Inferior parietal cortex (tissue), 1 donor: ENCODE data around the gene IL22RA2.

ENCODE experiments used
- DNase-seq: peaks from one replicate; pipeline ENCODE4 v3.0.0-alpha.2; 2016; ENCODE audit errors: extremely low spot score

IL22RA2 gene

DNA sequence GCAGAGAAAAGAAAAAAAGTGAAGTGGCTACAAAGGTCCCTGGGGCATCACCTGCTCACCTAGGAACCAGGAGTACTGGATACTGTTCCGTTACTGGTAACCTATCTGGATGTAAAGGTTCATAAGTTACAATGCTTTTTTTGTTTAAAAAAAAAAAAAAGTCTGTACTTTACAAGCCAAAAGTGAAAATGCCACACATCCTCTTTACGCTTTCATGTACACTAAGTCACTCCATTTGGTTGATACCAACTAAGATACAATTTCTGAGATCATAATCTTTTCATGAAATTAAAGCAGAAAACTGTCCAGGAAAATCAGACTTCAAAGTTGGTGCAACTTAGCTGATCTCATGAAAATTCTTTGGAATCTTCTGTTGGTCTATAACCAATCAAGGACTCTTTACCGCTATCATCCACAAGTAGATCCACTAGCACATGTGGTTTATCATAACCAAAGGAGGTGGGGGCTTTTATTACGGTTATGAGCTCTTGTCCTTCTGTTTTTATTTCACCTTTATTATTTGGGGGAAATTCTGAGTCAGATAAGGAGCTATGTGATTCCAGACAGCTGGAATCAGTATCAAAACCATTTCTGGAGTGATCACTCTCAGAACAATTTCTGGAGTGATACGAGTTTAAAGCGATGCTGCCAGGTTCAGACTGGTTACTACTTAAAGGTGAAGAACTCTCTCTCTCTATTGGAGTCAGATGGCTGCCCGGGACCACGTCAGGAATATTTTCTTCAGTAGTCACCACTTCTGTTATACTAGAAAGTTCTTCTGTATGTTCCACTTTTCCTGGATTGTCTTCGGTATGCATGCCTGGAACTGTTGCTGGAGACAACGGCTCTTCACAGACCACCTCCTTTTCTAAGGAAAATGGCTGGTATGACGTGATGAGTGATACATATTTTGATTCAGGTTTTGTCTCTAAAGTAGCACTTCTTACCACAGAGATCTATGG is 24.5 kb upstream of the IL22RA2 start:
- no peak for DNase-seq

DNA sequence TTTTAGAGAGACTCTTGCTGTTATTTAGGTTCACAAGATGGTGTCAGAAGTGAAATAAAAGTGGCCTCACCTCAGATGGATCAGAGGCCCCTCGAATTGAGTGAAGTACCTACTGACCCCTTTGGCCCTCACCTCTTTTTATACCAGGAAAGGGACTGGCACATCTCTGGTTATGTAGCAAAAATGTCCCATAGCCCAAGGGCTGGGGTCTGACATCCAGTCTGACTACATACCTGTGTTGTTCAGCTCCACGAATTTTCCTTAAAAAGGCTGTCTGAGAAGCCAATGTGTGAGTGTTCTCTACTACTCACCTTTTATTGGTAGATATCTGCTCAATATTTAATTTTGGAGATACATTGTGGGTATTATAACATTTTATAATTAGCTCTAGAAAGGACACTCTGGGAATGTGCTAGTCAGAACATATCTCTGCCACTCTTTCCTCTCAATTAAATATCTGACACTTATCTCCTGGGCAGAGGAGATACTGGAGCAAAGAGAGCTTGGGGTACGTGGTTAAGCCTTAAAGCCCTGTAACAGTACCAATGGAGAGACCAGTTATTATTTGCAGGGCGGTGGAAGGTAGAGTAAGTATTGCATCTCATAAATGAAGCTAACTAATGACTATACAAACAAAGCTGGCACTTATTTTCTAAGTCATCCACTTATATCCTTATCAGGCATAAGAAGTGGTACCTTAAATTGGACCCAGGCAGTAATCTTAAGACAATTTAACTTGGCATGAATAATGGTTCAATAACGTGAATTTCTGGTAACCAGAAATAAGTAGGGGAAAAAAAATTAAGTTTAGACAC is 20.0 kb upstream of the IL22RA2 start:
- DNase-seq = no peak

DNA sequence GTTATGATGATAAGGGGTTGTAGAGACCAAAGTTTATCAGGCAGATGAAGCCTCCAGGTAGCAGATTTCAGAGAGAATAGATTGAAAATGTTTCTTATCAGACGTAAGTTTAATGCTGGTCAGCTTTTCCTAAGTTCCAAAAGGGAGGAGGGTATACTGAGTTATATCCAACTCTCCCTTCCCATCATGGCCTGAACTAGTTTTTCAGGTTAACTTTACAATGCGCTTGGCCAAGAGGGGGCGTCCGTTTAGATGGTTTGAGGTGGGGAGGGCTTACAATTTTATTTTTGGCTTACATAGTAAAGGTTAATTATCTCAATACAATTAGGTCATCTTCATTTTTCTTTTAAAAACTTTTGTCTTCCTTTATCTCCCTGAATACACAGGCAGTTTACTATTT is 19.4 kb upstream of the IL22RA2 start:
- DNase-seq = no peak

DNA sequence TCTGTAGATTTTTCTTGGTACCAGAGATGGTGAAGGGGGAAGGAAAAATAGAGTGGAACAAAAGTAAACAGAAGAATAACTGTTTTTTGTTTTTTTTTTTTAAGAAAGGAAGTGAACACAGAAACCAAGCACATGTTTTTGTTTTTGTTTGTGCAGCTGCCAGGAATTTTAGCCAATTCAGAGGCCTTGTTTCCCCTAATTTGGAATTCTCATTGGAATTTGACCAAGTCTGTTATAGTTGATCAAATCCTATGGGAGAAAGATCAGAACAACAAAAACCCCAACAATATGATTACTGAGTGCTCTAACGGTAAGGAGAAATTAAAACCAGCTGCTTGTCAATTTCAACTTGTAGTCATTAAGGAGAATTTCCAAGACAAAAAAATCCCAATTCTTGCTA is 18.2 kb upstream of the IL22RA2 start:
- no peak for DNase-seq

DNA sequence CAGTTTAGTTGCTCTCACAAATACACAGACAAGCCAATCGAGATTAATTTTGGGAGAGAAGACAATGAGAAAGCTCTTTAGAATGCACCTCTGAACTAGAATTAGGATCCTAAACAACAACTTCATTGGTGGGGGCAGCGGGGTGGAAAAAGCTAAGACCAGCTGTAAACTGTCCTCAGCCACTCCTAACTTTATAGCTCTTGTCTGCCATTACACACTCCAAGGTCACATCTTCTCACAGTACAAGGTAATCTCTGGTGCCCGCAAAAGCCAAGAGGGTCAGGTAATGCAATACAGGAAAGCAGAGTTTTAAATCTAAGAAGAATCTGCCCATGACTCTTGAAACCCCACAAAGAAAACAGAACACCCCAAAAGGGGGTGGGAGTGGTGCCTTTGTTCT is 17.8 kb upstream of the IL22RA2 start:
- DNase-seq = no peak

DNA sequence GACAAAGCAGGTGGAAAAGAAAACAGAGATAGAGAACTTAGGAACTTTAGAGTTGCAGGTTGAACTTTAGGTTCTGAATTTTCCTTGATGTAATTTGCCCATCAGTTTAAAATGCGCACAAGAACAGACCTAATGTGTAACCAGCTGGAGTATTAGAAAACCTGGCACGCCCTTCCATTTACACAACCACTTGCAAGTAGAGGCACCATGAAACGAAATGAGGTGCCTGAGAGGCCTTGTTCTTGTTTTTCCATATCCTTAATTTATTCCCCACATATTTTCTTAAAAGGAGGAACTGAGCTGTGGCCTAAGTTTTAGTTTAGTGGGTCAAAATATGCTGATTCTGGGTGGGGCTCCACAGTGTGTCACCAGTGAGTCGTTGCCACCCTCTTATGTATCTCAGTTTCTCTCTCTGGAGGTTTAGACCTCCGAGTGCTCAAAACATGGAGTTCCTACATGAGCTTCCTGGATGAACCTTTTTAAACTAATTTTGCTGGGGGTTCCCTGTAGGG is 17.2 kb upstream of the IL22RA2 start:
- DNase-seq = no peak

DNA sequence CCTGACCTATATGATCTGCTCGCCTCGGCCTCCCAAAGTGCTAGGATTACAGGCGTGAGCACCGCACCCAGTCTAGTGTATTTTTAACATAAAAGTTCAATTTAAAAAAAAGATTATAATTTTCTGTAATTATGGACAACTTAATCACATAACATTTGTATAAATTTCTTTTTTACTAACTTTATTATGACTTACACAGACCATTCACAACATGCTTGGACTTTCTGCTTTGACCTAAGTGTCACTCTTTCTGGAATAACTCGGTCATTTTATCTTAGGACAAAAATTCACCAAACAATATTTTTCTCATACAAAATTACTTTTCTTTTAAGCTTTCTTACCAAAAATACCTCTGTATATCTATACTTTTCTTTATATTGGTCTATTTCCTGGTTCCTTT is 15.4 kb upstream of the IL22RA2 start:
- no peak for DNase-seq

DNA sequence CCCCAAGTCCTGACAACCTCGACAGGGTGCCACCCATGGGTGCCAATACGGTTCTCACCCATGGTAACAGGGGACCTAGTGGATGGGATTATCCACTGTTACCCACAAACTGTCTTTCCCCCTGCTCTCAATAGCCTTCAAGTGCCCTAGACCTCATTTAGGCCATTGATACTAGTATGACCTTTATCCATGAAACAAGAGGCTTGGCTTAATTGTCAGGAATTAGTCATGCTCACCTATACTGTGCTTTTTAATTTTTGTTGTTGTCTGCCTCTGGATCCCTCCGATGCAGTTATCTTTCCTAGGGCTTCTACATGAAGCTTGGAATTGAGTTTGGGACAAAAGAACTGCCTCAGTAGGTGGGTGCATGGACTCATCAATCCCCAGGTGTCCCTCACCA is 11.8 kb upstream of the IL22RA2 start:
- DNase-seq = no peak

DNA sequence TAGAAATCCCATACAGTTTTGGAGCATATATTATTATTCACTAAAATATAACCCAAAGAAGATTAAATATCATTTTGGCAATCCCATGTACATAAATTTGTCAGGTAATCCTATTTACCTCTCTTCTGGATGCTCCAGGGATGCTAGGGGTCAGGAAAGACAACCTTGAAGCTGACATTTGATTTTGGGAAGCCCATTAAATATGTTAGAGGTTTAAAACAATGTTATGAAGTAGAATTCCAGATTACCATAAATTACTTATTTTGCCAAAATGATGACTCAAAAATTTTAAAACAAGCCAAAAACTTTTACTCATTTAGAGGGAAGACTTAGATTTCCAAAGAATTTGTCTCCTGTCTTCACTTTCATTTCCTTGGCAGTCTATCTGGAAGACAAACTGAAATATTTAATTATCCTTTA is 9.2 kb upstream of the IL22RA2 start:
- no peak for DNase-seq

DNA sequence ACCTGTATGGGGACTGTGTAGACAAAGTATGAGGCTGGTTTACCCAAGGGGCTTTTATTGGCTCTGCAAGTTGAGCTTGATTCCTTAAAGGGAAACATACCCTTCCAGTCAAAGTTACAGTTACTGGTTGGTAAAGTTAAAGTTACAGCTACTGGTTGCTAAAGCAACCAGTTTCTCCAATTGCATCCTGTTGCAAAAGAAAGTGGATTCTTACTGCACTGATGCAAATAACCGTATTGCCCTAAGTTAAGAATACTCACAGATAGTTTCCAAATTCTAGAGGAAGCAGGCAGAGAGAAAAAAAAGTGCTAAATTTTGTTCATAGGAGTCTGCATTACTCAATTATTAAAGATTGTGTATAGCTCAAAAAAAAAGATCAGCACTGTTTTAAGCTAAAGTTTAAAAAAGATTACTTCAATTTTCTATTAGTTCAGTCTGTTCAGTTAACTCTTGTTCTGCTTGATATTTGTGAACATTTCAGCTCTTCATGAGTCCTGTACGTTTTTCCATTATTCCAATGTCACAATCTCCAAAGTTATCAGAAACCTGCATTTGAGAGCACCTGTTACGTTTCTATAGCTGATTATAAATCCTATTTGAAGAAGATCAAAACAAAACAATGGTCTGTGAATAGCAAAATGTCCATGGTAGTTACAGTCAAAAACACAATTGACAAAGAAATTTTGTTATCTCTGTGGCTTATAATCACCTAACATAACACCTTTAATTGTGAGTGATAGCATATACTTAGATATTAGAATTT is 8.6 kb upstream of the IL22RA2 start:
- no peak for DNase-seq

DNA sequence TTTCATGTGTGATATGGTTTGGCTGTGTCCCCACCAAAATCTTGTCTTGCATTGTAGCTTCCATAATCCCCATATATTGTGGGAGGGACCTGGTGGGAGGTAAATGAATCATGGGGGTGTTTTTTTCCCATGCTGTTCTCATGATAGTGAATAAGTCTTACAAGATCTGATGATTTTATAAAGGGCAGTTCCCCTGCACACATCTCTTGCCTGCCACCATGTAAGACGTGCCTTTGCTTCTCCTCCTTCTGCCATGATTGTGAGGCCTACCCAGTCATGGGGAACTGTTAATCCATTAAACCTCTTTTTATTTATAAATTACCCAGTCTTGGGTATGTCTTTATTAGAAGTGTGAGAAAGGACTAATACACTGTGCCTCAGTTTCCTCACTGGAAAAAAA is 4.2 kb upstream of the IL22RA2 start:
- no peak for DNase-seq

DNA sequence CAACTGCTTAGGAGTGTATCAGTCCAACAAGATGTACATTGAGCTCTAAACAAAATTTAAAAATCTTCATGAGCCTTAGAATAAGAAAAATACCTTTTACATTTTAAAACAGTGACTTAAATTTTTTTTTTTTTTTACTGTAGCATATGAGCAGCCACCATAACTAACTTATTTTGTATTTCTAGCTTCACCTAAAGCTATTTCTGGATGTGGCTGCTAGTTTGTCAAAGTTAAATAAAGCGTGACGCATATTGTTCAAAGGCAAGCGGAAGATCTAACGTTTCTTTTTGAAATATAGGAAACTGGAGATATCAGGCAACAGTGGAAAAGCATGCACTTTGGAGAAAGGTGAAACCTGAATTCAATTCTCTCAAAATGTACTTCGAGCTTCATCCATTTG is 3.3 kb upstream of the IL22RA2 start:
- DNase-seq = no peak

DNA sequence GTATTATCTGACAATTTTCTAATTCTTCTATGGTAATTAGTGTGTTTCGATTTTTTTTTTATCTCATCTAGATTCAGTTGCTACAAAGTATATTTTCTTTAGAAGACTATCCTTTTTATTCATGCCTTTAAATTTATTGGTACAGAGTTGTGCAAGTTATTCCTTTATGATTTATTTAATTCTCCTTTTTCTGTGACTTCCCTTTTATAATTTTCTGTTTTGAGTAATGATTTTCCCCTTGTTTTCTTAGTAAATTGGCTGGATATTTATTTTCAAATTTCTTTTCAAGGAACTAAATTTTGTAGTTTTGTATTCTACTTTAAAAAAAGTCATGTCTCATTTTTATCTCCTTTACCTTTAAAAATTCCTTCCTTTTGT is 2.4 kb upstream of the IL22RA2 start:
- DNase-seq = no peak

DNA sequence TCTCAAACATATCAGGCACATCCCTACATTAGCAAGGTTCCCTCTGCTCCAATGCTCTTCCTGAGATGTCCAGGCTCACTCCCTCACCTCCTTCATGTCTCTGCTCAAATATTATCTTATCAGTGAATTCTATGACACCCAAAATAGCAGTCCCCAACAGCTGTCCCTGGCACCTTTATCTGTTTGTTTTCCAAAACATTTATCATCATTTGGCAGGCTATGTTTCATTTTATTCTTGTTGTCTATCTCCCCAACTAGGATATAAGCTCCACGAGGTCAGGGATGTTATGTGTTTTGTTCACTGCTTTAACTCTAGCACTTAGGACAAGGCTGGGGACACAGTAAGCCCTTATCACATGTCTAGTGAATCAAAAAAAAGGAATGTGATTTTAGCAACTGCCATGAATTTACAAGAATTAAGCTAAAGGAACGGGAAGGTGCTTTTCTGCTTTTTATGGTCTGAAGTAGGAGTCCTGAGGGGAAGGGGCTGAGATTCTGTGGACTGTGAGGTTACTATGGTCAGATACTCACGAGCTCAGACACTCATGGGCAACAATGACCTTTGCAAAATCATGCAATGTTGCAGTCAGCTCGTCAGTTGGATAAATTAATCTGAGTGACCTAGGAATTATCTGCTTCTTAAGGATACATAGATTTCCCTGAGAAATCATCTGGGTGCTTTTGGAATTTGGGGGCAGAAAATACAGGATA is 1.9 kb upstream of the IL22RA2 start:
- DNase-seq = no peak

DNA sequence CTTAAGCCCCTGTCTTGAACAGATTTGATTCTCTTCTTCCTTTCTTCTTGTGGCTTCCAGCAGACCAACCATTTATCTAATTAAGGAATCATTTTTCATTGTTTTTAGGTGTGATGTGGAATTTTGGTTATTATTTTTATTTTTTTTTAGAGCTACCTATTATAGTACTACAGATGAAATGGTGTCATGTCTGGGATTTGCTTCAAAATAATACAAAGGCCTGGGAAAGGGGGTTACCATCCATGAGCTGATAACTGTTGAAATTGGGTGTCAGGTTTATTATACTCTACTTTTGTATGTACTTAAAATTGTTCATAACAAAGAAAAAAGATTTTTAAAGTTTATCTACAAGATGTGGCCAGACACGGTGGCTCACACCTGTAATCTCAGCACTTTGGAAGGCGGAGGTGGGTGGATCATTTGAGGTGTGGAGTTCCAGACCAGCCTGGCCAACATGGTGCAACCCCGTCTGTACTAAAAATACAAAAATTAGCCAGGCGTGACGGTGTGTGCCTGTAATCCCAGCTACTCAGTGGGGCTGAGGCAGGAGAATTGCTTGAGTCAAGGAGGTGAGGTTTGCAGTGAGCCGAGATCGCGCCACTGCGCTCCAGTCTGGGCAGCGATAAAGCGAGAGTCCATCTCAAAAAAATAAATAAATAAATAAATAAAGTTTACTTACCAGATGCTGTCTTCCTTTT is 561 bp downstream of the IL22RA2 start:
- no peak for DNase-seq

DNA sequence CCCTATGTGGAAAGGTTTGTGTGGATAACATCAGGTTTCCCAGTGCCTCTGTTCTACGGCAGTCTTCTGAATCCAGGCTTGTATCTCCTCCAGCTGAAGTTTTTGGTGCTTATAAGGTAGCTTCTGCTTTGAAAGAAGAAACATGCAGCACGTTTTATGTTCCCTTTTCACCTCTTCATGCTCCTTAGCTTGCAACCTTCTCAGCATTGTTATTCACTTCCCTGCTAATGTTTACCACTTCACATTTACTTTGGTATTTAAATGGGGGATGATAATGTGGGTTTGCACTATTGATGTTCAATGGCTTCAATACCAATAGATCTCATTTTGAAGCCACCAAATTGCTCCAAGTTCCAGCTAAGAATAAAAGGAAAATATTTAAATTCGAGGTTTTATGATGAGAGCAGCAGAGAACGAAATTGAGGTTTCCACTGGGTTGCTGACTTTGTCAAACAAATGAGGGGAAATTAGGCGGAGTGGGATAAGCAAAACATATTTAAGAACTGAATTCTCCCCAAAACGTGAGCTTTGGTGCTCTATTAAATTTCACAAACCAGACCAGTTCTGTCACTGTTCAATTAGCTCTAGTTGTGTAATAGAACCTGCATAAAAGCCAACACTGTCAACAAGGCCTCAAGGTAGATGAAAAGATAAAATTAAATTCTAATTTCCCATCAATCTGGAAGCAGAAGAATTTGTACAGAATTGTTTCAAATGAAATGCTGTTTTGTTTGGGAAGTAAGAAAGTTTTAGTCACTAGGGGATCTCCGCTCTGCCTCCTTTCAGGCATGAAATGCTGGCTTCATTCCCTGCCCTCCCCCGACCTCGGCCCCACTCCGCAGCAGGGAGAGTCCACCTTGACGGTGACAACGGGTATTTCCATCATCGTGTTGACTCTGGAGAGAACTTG is 1.4 kb downstream of the IL22RA2 start:
- DNase-seq = no peak

DNA sequence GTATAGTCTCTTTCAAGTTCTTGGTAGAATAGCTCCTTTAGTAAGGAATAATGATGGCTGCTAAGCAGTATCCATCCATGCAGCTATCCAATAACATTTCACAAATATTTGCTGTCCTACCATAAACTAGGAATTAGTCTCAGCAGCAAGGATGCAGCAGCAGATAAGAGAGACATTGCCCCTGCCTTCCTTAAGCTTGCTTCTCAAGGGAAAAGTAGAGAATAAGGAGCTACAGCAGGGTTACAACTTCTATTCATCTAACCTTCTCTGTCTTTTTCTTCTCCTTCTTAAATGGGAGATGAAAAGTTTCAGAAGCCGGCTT is 2.4 kb downstream of the IL22RA2 start:
- no peak for DNase-seq

DNA sequence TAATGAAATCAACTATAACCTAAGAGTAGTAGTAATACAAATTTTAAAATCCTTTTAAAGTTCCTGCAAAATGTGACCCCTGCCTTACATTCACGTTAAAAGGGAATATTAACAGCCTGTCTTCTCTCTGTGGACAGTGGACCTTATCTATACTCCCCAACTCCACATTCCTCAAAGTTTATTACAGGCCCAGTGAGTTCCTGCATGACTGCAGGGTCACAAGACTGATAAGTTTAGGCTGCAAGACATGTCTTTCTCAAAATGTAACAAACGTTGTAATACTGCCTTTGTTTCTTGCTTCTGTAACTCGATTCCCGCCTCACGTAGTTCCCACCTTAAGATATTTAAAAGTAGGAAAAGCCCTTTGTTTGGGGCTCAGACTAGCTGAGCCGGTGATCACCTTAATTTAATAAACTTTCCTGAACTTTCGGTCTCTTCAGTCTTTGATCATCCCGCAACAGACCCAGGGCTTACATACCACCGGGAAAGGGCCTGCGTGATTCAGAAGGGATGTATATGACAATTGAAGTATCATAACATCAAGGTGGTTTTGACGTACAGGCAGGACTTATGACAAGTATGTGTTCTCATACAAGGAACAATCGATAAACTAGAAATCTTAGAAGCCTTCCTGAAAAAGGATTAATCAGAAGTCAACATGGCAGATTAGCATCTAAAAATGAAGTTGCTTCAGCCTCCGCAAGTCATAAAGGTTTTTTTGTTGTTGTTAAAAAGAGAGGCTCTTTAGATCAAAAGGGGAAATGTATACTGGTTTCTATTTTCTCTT is 3.0 kb downstream of the IL22RA2 start:
- DNase-seq = no peak
